ENCODE results near the gene KIF11. TPM values are rescaled to one million over a fixed set of nuclear protein-coding genes. Genes with fewer than 3 reads are reported as not detected.

KIF11 gene
- total RNA-seq, 1 experiment from 2014 or later: 47.8 TPM

- Histone ChIP-seq H3K36me3 (ENCODE audit: control insufficient read depth, insufficient read depth, low read length) (no peaks in the 10 kb centered on the region), H3K4me3 (ENCODE audit: low read depth in 2 of 2, low read length in 2 of 2) (no peak overlapping the region), H3K27me3 (ENCODE audit: control insufficient read depth, insufficient read depth, low read length) (no peaks in the 10 kb centered on the region), H3K4me1 (ENCODE audit: control insufficient read depth, insufficient read depth, low read length) (no peaks in the 10 kb centered on the region), H3K9me3 (ENCODE audit: control insufficient read depth, insufficient read depth, low read depth, low read length) (no peaks in the 10 kb centered on the region; the same call in 1 of the 2 replicates), H3K27ac (ENCODE audit: low read length) (no peak overlapping the region)
- DNase-seq (ENCODE audit: low read depth, low spot score) (no peak), ATAC-seq (peak; percentile 53; the same call in 1 of the 2 replicates)
- no TSS peak for BruUV-seq (replicated peaks)
- POLR2A ChIA-PET: no interaction called here
- TF ChIP-seq TCF7L2 (IDR thresholded peaks at IDR 0.05; ENCODE audit: low read depth, low read length) (no peak), SIN3A (IDR thresholded peaks at IDR 0.05; ENCODE audit: borderline replicate concordance, insufficient read depth, low read depth, low read length) (no peak), CTCF (IDR thresholded peaks at IDR 0.05) (no peak), REST (IDR thresholded peaks at IDR 0.05; ENCODE audit: insufficient read depth in 1 of 2, low read depth in 2 of 2, low read length in 1 of 2) (no peak), POLR2AphosphoS5 (IDR thresholded peaks at IDR 0.05; ENCODE audit: low read depth, low read length) (no peak)
- CTCF ChIA-PET: no interaction called here
- in situ Hi-C loops (cut with HindIII; ENCODE audit: low pct_unique_long_range_greater_than_20kb, low sequenced_read_pairs): no loop called here
- intact Hi-C loops (cut with micrococcal nuclease; ENCODE audit: unreplicated experiment): no loop called here
These were observed 42.0 kb upstream of the KIF11 start for GRCh38 chr10:92550924-92551323.

GRCh38 chr10:92552310-92552709 lies 40.6 kb upstream of the KIF11 start:
- CTCF ChIA-PET: no interaction called here
- POLR2A ChIA-PET: no interaction called here
- Histone ChIP-seq H3K9me3 (ENCODE audit: control insufficient read depth, insufficient read depth, low read depth, low read length) (no peaks in the 10 kb centered on the region; the same call in 1 of the 2 replicates), H3K36me3 (ENCODE audit: control insufficient read depth, insufficient read depth, low read length) (no peaks in the 10 kb centered on the region), H3K27me3 (ENCODE audit: control insufficient read depth, insufficient read depth, low read length) (no peaks in the 10 kb centered on the region), H3K4me3 (ENCODE audit: low read depth in 2 of 2, low read length in 2 of 2) (no peak overlapping the region), H3K27ac (ENCODE audit: low read length) (no peak overlapping the region), H3K4me1 (ENCODE audit: control insufficient read depth, insufficient read depth, low read length) (no peaks in the 10 kb centered on the region)
- no TSS peak for BruUV-seq (replicated peaks)
- in situ Hi-C loops (cut with HindIII; ENCODE audit: low pct_unique_long_range_greater_than_20kb, low sequenced_read_pairs) (no loop called here), intact Hi-C loops (cut with micrococcal nuclease; ENCODE audit: unreplicated experiment) (no loop called here)
- ATAC-seq (no peak), DNase-seq (ENCODE audit: low read depth, low spot score) (no peak)
- no peak for TF ChIP-seq CTCF (IDR thresholded peaks at IDR 0.05)
- no peak for TF ChIP-seq TCF7L2 (IDR thresholded peaks at IDR 0.05; ENCODE audit: low read depth, low read length)
- TF ChIP-seq REST (IDR thresholded peaks at IDR 0.05; ENCODE audit: insufficient read depth in 1 of 2, low read depth in 2 of 2, low read length in 1 of 2): no peak
- no peak for TF ChIP-seq POLR2AphosphoS5 (IDR thresholded peaks at IDR 0.05; ENCODE audit: low read depth, low read length)
- no peak for TF ChIP-seq SIN3A (IDR thresholded peaks at IDR 0.05; ENCODE audit: borderline replicate concordance, insufficient read depth, low read depth, low read length)
